Heart left ventricle (tissue), 16 donors: Measurements from ENCODE around the gene TMSB15C. TPM values are rescaled to one million over a fixed set of nuclear protein-coding genes. Genes with fewer than 3 reads are reported as not detected.
A peak's percentile ranks its signal among the peaks of the same experiment; 100 is the strongest.
"Not testable (repeated sequence)": the region's sequence is repeated elsewhere in the genome, so short reads cannot be mapped to it uniquely, and the experiment has no call there.

Experiments
- ATAC-seq, 4 donors: fragments of 200-7000 bp; cut with Tn5 transposase; one replicate each; pipeline ENCODE4 v1.9.1; 2020 to 2022; ENCODE audit warnings: moderate library complexity in 4 of 4, mild to moderate bottlenecking in 3 of 4, moderate number of reproducible peaks in 1 of 4
- DNase-seq, 5 donors: peaks; one replicate each; pipeline ENCODE4 v3.0.0-alpha.2; 2020
- H3K27ac ChIP-seq, 12 donors: fragments of 200-600 bp; sonication (generic) in 4 of 12; one replicate each; pipeline versions ENCODE4 v1.5.0 to v1.8.0; 2016 to 2022; ENCODE audit warnings: mild to moderate bottlenecking in 2 of 12
- H3K27me3 ChIP-seq, 9 donors: fragments of 200-600 bp; sonication (generic) in 2 of 9; one replicate each; pipeline versions ENCODE4 v1.5.1 to v1.8.0; 2016 to 2022; ENCODE audit warnings: mild to moderate bottlenecking in 3 of 9
- H3K36me3 ChIP-seq, 9 donors: fragments of 200-600 bp; sonication (generic) in 2 of 9; one replicate each; pipeline versions ENCODE4 v1.5.0 to v1.8.0; 2018 to 2022; ENCODE audit warnings: mild to moderate bottlenecking in 2 of 9
- H3K4me1 ChIP-seq, 12 donors: fragments of 200-600 bp; sonication (generic) in 4 of 12; one replicate each; pipeline versions ENCODE4 v1.5.0 to v1.8.0; 2016 to 2022; ENCODE audit warnings: mild to moderate bottlenecking in 3 of 12
- H3K4me3 ChIP-seq, 12 donors: fragments of 200-600 bp; sonication (generic) in 4 of 12; one replicate each; pipeline versions ENCODE4 v1.5.0 to v1.8.0; 2017 to 2022; ENCODE audit warnings: mild to moderate bottlenecking in 9 of 12, moderate library complexity in 4 of 12
- H3K9me3 ChIP-seq, 12 donors: fragments of 200-600 bp; sonication (generic) in 4 of 12; one replicate each; pipeline versions ENCODE4 v1.5.0 to v1.8.0; 2016 to 2022; ENCODE audit warnings: mild to moderate bottlenecking in 1 of 12
- CTCF ChIP-seq, 12 donors: fragments of 200-600 bp; sonication (generic) in 4 of 12; IDR thresholded peaks; one replicate each; pipeline versions ENCODE4 v1.5.0 to v1.8.0; 2018 to 2022; ENCODE audit warnings: antibody characterized with exemption in 12 of 12, mild to moderate bottlenecking in 5 of 12
- POLR2A ChIP-seq, 2 donors: fragments of 450-650 bp; IDR thresholded peaks; one replicate each; pipeline ENCODE4 v1.6.1; 2017; ENCODE audit warnings: antibody characterized with exemption in 2 of 2, mild to moderate bottlenecking in 2 of 2, moderate library complexity in 2 of 2
- WGBS, 4 donors: extraction: QIAGEN DNeasy Blood & Tissue Kit in 2 of 4; methylation state at CpG; one replicate each; pipeline versions ENCODE4 v1.1.5 to v1.1.7; 2013 to 2018; 5-methylcytosine and 5-hydroxymethylcytosine counted together
- intact Hi-C, 10 donors: fragments of 100-400 bp; cut with DNase I; formaldehyde crosslinking; loops; one replicate each; pipeline versions ENCODE4 v1.11.1 to v1.14.2; 2022
- long read RNA-seq, 3 donors: library from polyadenylated mRNA; unstranded; transcript quantifications; one replicate each; pipeline ENCODE4 v2.0.0, GENCODE V29; 2020 to 2021
- polyA plus RNA-seq, 2 donors: library from polyadenylated mRNA; stranded (reverse); fragments of 200-250 nt; gene quantifications; one replicate each; pipeline ENCODE4 v1.2.3, GENCODE V29; 2013
- total RNA-seq, 9 donors: library from RNA; depleted of rRNA in 2 of 9; stranded (reverse); fragments of >200 nt in 2 of 9; fragmentation: NEBNext Ultra II Directional in 3 of 9; extraction: Animal tissue kit (Norgen Biotek cat#: 25700) in 3 of 9; gene quantifications; one replicate each; pipeline versions ENCODE4 v1.1.0 to v1.2.4, GENCODE V29; 2016 to 2023
- donor health status: ischemic (EF 13 %, LVEDD 7.1; RV severe dilation, severe dysfunction).
- donor health status: healthy with polysubstance abuse.
- donor health status: DM: no; HTN: yes; CAD: no.
- donor health status: DM: no; HTN: no; CAD: no.
- donor health status: ischemic (EF 25% LVEDD 6.9; RV normal size, moderate dysfunction).
- donor health status: ischemic (EF 25% LVEDD 5.7; RV mildly dilated, moderate dysfunction).
- donor health status: healthy.
- donor health status: DM: yes; HTN: yes; CAD: no.
- donor health status: ischemic (EF 35%, LVEDD 5.7; RV mildly dilated, moderate dysfunction).
- donor health status: nonischemic (EF 11% LVEDD 7.7; RV severe dilation, severe dysfunction).
- donor health status: DM: yes; HTN: yes; CAD: no.
- donor health status: PGD.
- donor health status: ischemic (EF 29% LVEDD 5.4; RV normal size, mild dysfunction).
- donor health status: nonischemic (EF 23%, LVEDD 6.1; RV moderate dilation, normal function).

TMSB15C gene
- total RNA-seq (under 1 TPM in 5 of 9 donors, not detected in 4; 0.15 to 0.54 (median 0.25) TPM), polyA plus RNA-seq (under 1 TPM; 0.08 to 0.19 TPM)
- long read RNA-seq, donor 1, result 0 reads
- long read RNA-seq, donor 2, result 0 reads
- long read RNA-seq, donor 3, result 0 reads

- H3K27me3 ChIP-seq, H3K4me1 ChIP-seq, H3K4me3 ChIP-seq, intact Hi-C loops, DNase-seq, H3K27ac ChIP-seq, H3K9me3 ChIP-seq, H3K36me3 ChIP-seq: not testable (repeated sequence)
- peak in 3 of 4 donors; percentile 81 to 89 (median 88) for ATAC-seq
- WGBS, 4 donors, result no CpG with 5 or more reads among the region's 46 CpGs
These were observed at the start of gene TMSB15C for GRCh38 chrX:104075778-104076445. Gene TMSB15C, minus strand, starts transcription at chrX:104076236.

- DNase-seq, result no peak
- no peak for TF ChIP-seq CTCF (IDR thresholded peaks at IDR 0.05)
- no peak for TF ChIP-seq POLR2A (IDR thresholded peaks at IDR 0.05)
- WGBS, 4 donors, result 60 to 72% (median 65%) methylated on average over 5 of the region's 5 CpGs
- H3K9me3 ChIP-seq, result no peaks in the 10 kb centered on the region
- peaks cover 0 to 4% (median 0%) of the 10 kb centered on the region in 12 donors for H3K4me1 ChIP-seq
- peaks cover 0 to 17% (median 0%) of the 10 kb centered on the region in 9 donors for H3K36me3 ChIP-seq
- ATAC-seq, result no peak
- no peak overlapping the region for H3K4me3 ChIP-seq
- intact Hi-C loops, result no loop called here
- peaks cover 0 to 11% (median 0%) of the 10 kb centered on the region in 9 donors for H3K27me3 ChIP-seq
- no peak overlapping the region for H3K27ac ChIP-seq
These were observed 46.8 kb upstream of the TMSB15C start for GRCh38 chrX:104122829-104123228.

- TF ChIP-seq CTCF (IDR thresholded peaks at IDR 0.05) (no peak), POLR2A (IDR thresholded peaks at IDR 0.05) (no peak)
- Histone ChIP-seq H3K4me3 (no peak overlapping the region), H3K27ac (no peak overlapping the region), H3K4me1 (peaks cover 0 to 4% (median 0%) of the 10 kb centered on the region in 12 donors), H3K27me3 (peaks cover 0 to 7% (median 0%) of the 10 kb centered on the region in 9 donors), H3K9me3 (no peaks in the 10 kb centered on the region), H3K36me3 (peaks cover 0 to 5% (median 0%) of the 10 kb centered on the region in 9 donors)
- intact Hi-C loops, result no loop called here
- no peak for ATAC-seq
- 63 to 100% (median 85%) methylated on average over 1 of the region's 1 CpG for WGBS, 4 donors
- DNase-seq, result no peak
These were observed 42.7 kb upstream of the TMSB15C start for GRCh38 chrX:104118765-104119164.

- peaks cover 0 to 15% (median 0%) of the 10 kb centered on the region in 9 donors for H3K27me3 ChIP-seq
- no peak for ATAC-seq
- H3K27ac ChIP-seq, result no peak overlapping the region
- DNase-seq, result no peak
- H3K4me3 ChIP-seq, result no peak overlapping the region
- no peaks in the 10 kb centered on the region for H3K9me3 ChIP-seq
- peaks cover 0 to 8% (median 0%) of the 10 kb centered on the region in 12 donors for H3K4me1 ChIP-seq
- H3K36me3 ChIP-seq, result no peaks in the 10 kb centered on the region
- TF ChIP-seq CTCF (IDR thresholded peaks at IDR 0.05) (no peak), POLR2A (IDR thresholded peaks at IDR 0.05) (no peak)
- intact Hi-C loops, result no loop called here
These were observed 41.7 kb upstream of the TMSB15C start for GRCh38 chrX:104117759-104118158.
